Measurements from ENCODE around the gene RCBTB1. TPM values are rescaled to one million over a fixed set of nuclear protein-coding genes. Genes with fewer than 3 reads are reported as not detected.
"Not testable (repeated sequence)": the region's sequence is repeated elsewhere in the genome, so short reads cannot be mapped to it uniquely, and the experiment has no call there.

RCBTB1 gene
- total RNA-seq, 6 donors from 2014 or later: 12.6 to 23.5 (median 18.0) TPM

DNA sequence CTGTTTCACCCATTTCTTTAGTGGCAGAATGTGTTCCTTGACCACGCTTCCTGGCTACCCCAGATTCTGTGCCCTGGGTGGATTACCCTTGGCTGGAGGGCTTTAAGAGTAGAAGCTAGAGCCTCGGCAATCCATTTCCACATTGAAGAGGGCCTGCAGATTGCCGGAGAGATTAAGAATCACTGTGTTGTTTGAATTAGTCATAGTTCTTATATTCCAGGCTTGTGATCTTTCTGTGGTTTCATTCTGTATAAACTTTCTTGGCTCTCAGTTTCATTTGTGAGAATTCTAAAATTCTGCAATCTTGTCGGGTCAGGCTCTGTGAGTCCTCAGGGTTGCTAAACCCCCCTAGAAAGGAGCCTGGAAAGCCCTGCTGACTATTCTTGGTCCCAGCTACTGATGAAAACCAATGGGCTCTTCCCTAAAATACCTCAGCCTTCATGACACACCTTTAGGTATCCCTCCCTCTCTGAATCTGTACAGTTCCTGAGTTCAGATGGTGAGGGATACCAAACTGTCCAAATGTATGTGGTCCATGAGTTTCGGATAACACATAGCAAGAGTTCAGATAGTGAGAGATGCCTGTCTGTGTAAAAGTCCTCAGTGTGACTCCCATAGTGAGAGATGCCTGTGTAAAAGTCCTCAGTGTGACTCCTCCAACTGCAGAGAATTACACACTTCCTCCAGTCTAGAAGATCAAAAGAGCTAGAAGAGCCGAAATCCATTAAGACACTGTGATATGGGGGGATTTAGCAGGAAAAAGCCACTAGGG is 85.3 kb downstream of the RCBTB1 start:
- DNase-seq: no peak
- Histone ChIP-seq H3K36me3 (peaks cover 0 to 4% (median 0%) of the 10 kb centered on the region in 4 donors), H3K27me3 (no peaks in the 10 kb centered on the region), H3K27ac (peak overlapping the region in 2 of 4 donors; percentile 4 to 6), H3K9me3 (no peaks in the 10 kb centered on the region), H3K4me3 (no peak overlapping the region), H3K4me1 (peaks cover 0 to 19% (median 6%) of the 10 kb centered on the region in 4 donors)
- 71 to 75% methylated on average over 6 of the region's 6 CpGs for WGBS, 2 donors
- no peak for ATAC-seq (ENCODE audit: low FRiP score in 2 of 2)
- no peak for TF ChIP-seq EP300 (IDR thresholded peaks at IDR 0.05)
- TF ChIP-seq POLR2A (IDR thresholded peaks at IDR 0.05): no peak
- no peak for TF ChIP-seq POLR2AphosphoS5 (IDR thresholded peaks at IDR 0.05)
- TF ChIP-seq, protein P1, sequence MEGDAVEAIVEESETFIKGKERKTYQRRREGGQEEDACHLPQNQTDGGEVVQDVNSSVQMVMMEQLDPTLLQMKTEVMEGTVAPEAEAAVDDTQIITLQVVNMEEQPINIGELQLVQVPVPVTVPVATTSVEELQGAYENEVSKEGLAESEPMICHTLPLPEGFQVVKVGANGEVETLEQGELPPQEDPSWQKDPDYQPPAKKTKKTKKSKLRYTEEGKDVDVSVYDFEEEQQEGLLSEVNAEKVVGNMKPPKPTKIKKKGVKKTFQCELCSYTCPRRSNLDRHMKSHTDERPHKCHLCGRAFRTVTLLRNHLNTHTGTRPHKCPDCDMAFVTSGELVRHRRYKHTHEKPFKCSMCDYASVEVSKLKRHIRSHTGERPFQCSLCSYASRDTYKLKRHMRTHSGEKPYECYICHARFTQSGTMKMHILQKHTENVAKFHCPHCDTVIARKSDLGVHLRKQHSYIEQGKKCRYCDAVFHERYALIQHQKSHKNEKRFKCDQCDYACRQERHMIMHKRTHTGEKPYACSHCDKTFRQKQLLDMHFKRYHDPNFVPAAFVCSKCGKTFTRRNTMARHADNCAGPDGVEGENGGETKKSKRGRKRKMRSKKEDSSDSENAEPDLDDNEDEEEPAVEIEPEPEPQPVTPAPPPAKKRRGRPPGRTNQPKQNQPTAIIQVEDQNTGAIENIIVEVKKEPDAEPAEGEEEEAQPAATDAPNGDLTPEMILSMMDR (IDR thresholded peaks at IDR 0.05): no peak

DNA sequence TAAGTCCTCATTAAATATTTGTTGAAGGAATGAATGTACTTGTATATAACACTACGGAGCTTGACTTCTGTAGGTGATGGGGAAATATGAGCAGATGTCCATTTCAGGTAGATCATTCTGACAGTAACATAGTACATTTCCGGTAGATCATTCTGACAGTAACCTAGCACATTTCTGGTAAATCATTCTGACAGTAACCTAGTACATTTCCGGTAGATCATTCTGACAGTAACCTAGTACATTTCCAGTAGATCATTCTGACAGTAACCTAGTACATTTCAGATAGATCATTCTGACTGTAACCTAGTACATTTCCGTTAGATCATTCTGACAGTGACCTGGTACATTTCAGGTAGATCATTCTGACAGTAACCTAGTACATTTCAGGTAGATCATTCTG is 87.2 kb downstream of the RCBTB1 start:
- Histone ChIP-seq H3K27ac (peak overlapping the region in 2 of 4 donors; percentile 97 to 99), H3K4me3 (no peak overlapping the region), H3K4me1 (peaks cover 0 to 24% (median 7%) of the 10 kb centered on the region in 4 donors), H3K27me3 (no peaks in the 10 kb centered on the region), H3K36me3 (peaks cover 0 to 4% (median 0%) of the 10 kb centered on the region in 4 donors), H3K9me3 (no peaks in the 10 kb centered on the region)
- ATAC-seq (ENCODE audit: low FRiP score in 2 of 2) (no peak), DNase-seq (no peak)
- TF ChIP-seq EP300 (IDR thresholded peaks at IDR 0.05): no peak
- no peak for TF ChIP-seq POLR2A (IDR thresholded peaks at IDR 0.05)
- TF ChIP-seq POLR2AphosphoS5 (IDR thresholded peaks at IDR 0.05): no peak
- TF ChIP-seq, protein P1 (IDR thresholded peaks at IDR 0.05): no peak
- WGBS, 2 donors: 68 to 76% methylated on average over 4 of the region's 4 CpGs

DNA sequence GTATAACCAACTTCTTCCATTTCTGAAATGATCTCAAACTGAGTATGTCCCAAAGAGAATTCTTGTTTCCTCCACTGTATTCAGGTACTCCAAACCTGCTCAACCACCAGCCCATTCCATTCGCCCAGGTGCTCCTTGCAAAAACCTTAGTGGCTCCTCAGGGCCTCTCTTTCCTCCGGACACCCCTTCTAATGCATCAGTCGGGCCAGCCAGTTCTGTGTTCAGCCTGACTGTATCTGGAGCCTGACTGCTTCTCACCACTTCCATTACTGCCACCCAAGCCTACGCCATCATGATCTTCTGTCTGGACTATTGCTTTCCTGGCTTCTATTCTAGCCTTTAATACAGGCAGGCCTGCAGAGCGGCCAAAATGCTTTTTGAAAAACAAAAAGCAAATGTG is 88.1 kb downstream of the RCBTB1 start:
- ATAC-seq (ENCODE audit: low FRiP score in 2 of 2) (no peak), DNase-seq (no peak)
- 91 to 94% methylated on average over 5 of the region's 5 CpGs for WGBS, 2 donors
- no peak for TF ChIP-seq EP300 (IDR thresholded peaks at IDR 0.05)
- no peak for TF ChIP-seq POLR2AphosphoS5 (IDR thresholded peaks at IDR 0.05)
- TF ChIP-seq POLR2A (IDR thresholded peaks at IDR 0.05): no peak
- TF ChIP-seq, protein P1 (IDR thresholded peaks at IDR 0.05): no peak
- Histone ChIP-seq H3K27me3 (no peaks in the 10 kb centered on the region), H3K4me1 (peaks cover 0 to 17% (median 4%) of the 10 kb centered on the region in 4 donors), H3K27ac (peak overlapping the region; percentile 95 to 99 (median 96)), H3K4me3 (no peak overlapping the region), H3K36me3 (no peaks in the 10 kb centered on the region), H3K9me3 (no peaks in the 10 kb centered on the region)

DNA sequence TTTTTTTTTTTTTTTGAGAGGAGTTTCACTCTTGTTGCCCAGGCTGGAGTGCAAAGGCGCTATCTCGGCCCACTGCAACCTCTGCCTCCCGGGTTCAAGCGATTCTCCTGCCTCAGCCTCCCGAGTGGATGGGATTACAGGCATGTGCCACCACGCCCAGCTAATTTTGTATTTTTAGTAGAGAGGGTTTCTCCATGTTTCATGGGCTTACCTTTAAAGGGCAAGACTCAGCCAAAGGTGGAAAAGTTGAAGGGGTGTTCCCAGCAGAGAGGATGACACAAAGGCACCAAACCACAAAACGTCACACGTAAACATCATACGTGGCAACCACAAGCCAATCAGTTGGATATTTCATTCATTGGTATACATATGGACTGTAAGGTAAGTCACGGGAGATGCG is 88.5 kb downstream of the RCBTB1 start:
- DNase-seq; H3K9me3 ChIP-seq; ATAC-seq (ENCODE audit: low FRiP score in 2 of 2); H3K27me3 ChIP-seq; H3K36me3 ChIP-seq: not testable (repeated sequence)
- Histone ChIP-seq H3K27ac (peak overlapping the region; percentile 95 to 99 (median 96)), H3K4me3 (peak overlapping the region in 1 of 4 donors; percentile 68), H3K4me1 (peaks cover 0 to 17% (median 4%) of the 10 kb centered on the region in 4 donors)
- 78% methylated on average over 11 of the region's 11 CpGs for WGBS, 2 donors

DNA sequence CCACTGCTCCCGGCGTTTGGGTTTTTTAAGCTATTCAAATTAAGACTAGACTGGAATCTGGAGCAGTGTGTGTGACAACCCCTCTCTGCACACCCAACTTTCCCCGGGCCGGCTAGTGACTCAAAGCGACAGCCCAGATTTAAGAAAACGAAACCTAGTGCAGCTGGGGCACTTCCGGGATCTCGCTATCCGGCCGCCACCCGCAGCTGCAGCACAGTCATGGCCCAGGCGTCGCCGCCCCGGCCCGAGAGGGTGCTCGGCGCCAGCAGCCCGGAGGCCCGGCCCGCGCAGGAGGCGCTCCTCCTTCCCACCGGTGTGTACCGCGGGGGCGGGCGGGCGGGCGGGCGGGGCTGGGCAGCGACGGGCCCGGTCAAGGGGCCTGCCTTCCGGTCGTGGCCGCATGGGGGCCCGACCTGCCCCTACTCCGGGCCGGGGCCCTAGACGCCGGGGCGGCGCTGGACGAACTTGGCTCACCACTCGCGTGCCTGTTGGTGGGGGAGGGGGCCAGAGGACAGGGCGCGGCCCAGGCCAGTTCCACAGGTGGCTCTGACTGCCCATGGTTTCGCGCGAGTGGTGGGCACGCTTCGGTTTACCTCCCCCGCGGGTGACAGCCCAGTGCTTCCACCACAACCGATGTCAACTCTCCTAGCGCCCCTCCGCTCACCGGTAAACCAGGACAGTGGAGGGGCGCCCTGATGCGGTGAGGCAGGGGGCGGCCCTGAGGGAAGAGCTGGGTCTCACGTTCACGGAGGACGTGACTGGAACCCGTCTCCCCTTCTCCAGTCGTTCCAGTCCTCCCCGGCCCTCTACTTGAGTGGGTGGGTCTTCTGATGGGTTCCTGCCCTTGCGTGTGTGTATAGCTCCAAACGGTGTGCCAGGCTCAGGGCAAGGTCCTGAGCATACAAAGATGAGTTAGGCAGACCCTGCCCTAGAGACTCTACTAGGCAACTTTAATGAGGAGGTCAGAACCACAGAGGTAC is 89.3 kb downstream of the RCBTB1 start, which contains the start of gene PHF11:
TSS of gene PHF11 (plus strand) at position 171 of the 980 bp plus-strand sequence. CDS start at position 220, 49 bp downstream.
- Histone ChIP-seq H3K4me3 (peak within 1 kb of the TSS; percentile 33 to 69 (median 60)), H3K4me1 (peaks cover 0 to 17% (median 4%) of the 10 kb centered on the region in 4 donors), H3K36me3 (no peaks in the 10 kb centered on the region), H3K27ac (peak within 1 kb of the TSS; percentile 95 to 99 (median 96)), H3K9me3 (no peaks in the 10 kb centered on the region), H3K27me3 (no peaks in the 10 kb centered on the region)
- TF ChIP-seq EP300 (IDR thresholded peaks at IDR 0.05) (no peak), POLR2AphosphoS5 (IDR thresholded peaks at IDR 0.05) (peak in 1 of 2 donors; percentile 65), POLR2A (IDR thresholded peaks at IDR 0.05) (peak in 3 of 4 donors; percentile 46 to 75 (median 57))
- TF ChIP-seq, protein P1 (IDR thresholded peaks at IDR 0.05): peak in 5 of 6 experiments; percentile 18 to 57 (median 36)
- peak; percentile 93 to 94 for ATAC-seq (ENCODE audit: low FRiP score in 2 of 2)
- peak; percentile 89 to 95 for DNase-seq
- WGBS, 2 donors: 4% methylated on average over 7 to 32 of the region's 71 CpGs

Measured in upper lobe of left lung (tissue), 6 donors.